Measurements from ENCODE around the gene TOM1.

The TOM1 gene

GRCh38 chr22:35325209-35325608, 25.5 kb downstream of the TOM1 start:
- DNase-seq = no peak

GRCh38 chr22:35326854-35327562, 27.3 kb downstream of the TOM1 start:
- no peak for DNase-seq

GRCh38 chr22:35327690-35328471, 28.2 kb downstream of the TOM1 start:
- no peak for DNase-seq

- peak; percentile 68 for DNase-seq
Measured at GRCh38 chr22:35328472-35328885, 28.8 kb downstream of the TOM1 start.

- no peak for DNase-seq
Measured at GRCh38 chr22:35329114-35329847, 29.6 kb downstream of the TOM1 start.

- DNase-seq = peak; percentile 78
Measured at GRCh38 chr22:35330258-35330861, 30.7 kb downstream of the TOM1 start.

- no peak for DNase-seq
Measured at GRCh38 chr22:35332278-35332677, 32.6 kb downstream of the TOM1 start.

- no peak for DNase-seq
Measured at GRCh38 chr22:35333220-35333619, 33.5 kb downstream of the TOM1 start.

- no peak for DNase-seq
Measured at GRCh38 chr22:35334004-35334403, 34.3 kb downstream of the TOM1 start.

- no peak for DNase-seq
Measured at GRCh38 chr22:35335468-35335867, 35.8 kb downstream of the TOM1 start.

- DNase-seq = no peak
Measured at GRCh38 chr22:35335936-35336781, 36.5 kb downstream of the TOM1 start.

- no peak for DNase-seq
Measured at GRCh38 chr22:35337932-35338331, 38.2 kb downstream of the TOM1 start.

- DNase-seq = no peak
Measured at GRCh38 chr22:35341090-35341874, 41.6 kb downstream of the TOM1 start.

- DNase-seq = no peak
Measured at GRCh38 chr22:35342390-35342789, 42.7 kb downstream of the TOM1 start.

- DNase-seq = no peak
Measured at GRCh38 chr22:35343664-35344550, 44.2 kb downstream of the TOM1 start.

- no peak for DNase-seq
Measured at GRCh38 chr22:35344956-35345690, 45.4 kb downstream of the TOM1 start.

- DNase-seq = no peak
Measured at GRCh38 chr22:35345808-35346505, 46.3 kb downstream of the TOM1 start.

GRCh38 chr22:35346596-35347220, 47.0 kb downstream of the TOM1 start:
- DNase-seq = no peak
